IPS DF 4.7 (cell line): ENCODE results near the gene PDYN.
"Not testable (repeated sequence)": the region's sequence is repeated elsewhere in the genome, so short reads cannot be mapped to it uniquely, and the experiment has no call there.

ENCODE experiments used
- DNase-seq: peaks from one replicate; pipeline ENCODE4 v3.0.0-alpha.2; 2013; ENCODE audit warnings: low spot score; ENCODE audit errors: extremely low read depth

PDYN gene

DNA sequence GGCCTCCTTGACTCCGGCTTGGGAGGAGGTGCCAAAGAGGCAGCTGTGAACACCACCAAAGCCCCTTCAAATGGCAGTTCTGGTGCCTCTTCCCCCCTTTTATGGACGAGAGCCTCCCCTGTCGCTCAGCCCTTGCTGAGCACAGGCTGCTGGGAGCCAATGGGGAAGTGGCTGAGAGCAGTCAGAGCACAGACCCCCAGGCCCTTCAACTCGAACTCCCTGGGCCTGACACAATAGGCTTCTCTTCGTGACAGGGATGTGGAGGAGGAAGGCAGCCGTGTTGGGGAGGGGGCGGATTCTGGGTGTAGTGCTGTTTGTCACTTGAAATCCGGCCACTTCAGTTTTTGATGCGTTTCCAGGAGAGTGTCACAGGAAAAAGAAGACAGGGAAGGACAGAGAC is at the start of gene PDYN:
PDYN (minus strand) TSS at position 73 of the 400 bp plus-strand sequence. CDS start 10,974 bp downstream, outside the sequence.
- DNase-seq, result no peak

DNA sequence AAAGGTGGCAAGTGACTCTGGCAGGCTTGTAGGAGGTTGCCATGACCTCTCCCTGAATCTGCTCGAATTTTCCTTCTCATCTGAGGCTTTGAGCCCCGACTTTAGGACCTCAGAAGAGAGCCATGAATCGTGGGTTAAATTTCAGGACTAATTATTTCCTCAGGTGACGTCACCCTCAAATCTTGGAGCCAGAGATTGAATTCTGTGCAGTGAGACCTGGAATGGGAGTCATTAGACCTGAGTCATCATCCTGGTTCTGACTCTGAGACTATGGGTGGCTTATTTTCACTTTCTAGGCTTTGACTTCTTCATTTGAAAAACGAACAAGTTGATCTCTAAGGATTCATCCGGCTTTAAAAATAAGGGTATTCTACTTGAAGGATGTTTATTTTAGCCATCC is 48.5 kb upstream of the PDYN start:
- no peak for DNase-seq

DNA sequence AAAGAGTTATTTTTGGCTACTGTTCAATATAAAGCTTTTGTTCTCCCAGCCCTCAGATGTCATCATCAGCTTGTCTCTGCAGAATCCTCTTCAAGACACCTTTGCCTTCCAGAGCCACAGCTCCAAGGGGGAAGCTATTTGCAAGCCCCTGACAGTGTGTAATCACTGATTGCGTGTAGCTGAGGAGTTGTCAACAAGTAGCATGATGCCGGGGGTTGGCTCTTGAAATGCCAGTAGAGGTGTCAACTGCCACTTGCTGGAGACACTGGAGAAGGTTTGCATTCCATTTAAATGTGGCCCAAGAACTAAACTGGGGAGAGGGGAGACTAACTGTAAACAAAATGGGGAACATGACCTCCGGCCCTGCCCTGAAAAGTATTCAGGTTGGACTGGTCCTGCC is 44.3 kb upstream of the PDYN start:
- no peak for DNase-seq

DNA sequence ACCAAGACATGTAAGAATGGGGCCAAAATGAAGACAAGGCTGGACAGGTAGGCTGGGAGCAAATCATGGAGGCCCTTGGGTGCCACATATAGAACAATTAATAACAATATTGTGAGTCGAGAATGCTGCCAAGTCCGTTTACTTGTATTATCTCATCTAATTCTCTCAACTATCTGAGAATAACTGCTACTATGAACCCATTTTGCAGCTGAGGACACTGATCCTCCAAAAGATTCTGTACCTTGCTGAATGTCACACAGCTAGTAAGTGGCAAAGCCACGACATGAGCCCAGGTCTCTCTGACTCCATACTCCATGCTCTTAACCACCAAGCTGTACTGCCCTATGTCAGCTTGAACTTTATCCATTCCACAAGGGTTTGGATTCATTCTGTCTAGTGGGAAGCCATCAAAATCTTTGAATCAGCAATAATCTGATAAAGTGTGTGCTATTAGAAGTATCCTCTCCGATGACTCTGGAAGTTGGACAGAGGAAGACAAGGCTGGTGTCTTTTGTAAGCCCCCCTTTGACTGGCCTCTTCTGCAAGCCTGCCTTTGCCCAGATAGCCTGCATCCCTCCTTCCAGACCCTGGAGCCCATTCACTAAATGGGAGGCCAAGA is 43.5 kb upstream of the PDYN start:
- DNase-seq, result no peak

DNA sequence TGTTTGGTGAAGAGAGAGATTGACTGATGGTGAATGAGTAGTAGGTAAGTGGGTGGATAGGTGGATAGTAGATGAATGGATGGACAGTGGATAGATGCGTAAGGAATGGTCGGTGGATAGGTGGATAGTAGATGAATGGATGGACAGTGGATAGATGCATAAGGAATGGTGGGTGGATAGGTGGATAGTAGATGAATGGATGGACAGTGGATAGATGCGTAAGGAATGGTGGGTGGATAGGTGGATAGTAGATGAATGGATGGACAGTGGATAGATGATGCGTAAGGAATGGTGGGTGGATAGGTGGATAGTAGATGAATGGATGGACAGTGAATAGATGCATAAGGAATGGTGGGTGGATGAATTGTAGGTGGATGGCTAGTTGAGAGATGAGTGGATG is 42.5 kb upstream of the PDYN start:
- not testable (repeated sequence) for DNase-seq

DNA sequence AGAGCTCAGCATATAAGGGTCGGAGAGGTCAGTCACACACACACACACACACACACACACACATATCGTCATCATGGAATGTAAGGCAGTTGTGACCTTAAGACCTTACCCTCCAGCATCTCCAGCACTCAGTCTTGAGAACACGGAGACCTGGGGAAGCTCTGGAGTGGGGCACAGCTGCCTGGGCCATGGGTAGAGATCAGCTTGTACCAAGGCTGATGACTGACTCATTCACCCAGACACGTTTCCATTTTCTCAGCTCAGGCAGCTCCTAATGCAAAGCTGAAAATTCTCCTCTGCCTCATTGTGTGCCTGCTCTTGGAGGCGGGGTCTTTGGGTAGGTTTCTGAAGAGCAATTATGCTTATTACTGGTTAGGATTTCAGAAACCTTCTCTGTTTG is 38.3 kb upstream of the PDYN start:
- DNase-seq, result no peak

DNA sequence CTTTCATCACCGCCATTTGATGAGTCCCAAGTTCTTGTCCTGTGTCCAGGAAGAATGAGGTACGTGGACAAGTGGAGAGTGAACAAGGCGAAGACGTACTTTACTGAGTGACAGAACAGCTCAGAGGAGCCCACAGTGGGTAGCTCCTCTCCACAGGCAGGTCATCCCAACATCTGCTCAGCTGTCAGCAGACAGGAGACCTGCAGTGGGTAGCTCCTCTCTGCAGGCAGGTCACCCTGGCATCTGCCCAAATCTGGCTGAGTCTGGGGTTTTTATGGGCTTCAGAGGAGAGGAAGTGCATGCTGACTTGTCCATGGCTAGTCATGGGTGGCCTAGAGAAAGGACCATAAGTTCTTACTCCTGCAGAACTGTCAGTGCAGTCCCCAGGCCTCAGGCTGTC is 32.7 kb upstream of the PDYN start:
- no peak for DNase-seq

DNA sequence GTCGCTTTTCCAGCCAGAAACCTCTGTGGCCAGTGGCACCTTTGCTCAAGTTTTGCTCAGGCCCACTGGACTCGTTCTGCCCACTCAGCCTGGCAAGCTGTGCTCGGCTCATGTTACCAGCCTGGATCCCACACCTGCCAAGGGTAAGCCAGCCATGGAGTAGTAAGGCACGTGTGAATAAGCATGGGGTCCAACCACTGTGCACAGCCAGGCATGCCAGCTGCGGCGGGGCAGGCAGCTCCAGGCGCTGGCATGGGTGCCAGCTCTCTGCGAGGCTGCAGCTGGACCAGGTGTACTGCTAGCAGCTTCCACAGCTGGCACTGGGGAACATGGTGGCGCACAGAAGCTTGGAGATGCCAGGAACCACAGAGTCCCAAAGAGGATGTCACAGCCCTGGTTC is 32.1 kb upstream of the PDYN start:
- no peak for DNase-seq

DNA sequence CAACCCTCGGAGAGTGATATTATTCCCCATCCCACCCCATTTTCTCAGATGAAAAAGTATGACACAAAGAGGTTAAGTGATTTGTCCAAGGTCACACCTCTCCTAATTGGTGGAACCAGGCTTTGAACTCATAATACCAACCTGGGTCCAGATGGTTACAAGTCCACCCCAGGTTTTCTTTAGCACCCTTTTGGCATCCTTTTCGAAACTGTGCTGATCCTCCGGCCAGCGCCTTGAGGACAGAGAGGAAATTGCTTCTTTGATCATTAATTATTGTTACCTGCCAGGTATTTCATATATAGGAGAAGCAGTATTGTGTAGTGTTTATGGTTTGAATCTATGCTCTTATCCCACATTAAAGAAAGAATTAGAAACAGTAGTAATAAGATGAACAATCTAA is 29.3 kb upstream of the PDYN start:
- no peak for DNase-seq

DNA sequence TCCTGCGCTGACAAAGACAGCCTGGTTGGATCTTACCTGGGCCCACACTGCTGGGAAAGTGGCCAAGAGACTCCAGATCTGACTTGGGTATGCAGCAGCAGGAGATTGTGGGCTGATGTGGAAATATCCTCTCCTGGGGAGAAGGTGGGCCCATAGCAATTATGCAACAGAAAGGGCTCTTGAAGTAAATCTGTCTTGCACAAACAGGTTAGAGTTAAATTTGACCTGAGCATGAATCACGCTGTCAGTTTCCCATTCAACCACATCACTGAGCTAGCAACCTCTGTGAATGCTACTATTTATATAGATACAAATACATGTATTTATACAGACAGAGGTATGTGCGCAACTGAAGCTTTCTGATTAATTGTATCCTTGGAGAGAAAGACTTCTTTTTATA is 28.3 kb upstream of the PDYN start:
- DNase-seq, result no peak

DNA sequence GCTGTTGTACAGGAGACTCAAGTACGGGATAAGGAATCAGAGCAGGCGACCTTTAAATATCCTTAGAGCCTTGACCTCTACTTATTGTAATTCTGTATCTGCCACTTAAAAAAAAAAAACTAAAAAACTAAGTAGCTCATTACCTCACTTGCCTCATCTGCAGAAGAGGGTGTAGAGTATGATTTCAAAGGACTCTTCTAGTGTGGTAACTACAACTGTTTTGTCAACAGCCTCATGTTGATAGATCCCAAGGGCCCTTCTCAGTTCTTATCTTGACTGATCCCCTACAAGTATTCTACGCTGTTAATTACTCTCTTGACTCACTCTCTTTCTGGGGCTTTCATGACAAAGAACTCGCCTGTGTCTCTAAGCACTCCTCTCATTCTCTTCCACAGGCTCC is 16.7 kb upstream of the PDYN start:
- no peak for DNase-seq

DNA sequence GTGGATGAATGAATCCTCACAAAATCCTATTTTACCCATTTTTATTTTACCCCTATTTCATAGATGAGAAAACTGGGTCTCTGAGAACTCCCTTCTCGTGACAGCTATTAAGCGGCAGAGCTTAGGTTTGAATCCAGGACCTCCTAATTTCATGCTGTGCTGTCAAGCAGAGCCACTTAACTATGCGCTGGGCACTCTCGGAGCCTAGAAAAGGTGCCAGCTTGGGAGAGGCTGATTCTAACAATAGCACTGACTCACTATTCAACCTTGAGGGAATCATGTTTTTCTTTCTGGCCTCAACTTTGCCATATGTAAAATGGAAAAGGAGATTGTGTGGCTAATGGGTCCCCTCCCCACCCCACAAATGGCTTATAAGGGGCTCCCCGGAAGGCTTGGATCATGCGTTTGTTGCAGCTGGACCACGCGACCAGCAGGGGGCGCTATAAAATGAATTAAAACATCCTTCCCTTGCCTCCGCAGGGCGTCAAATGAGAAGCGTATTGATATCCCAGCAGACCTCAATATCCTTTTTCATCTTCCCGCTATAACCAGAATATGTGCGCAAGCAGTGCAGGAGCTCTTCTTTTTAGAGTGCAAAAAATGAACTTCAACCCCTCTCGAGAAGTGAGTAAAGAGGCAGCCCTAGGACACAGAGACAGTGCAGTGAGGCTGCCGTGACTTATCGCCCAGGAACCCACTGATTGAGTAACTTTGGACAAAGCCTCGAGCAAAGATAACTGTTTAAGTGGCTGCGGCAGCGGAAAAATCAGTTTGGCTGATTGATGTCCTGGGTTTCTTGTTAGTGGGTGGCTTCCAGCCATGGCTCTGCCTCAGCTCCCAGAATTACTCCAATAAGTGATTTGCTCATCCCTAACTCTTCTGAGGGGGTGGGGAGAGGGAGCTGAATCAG is 12.8 kb upstream of the PDYN start:
- DNase-seq, result no peak

DNA sequence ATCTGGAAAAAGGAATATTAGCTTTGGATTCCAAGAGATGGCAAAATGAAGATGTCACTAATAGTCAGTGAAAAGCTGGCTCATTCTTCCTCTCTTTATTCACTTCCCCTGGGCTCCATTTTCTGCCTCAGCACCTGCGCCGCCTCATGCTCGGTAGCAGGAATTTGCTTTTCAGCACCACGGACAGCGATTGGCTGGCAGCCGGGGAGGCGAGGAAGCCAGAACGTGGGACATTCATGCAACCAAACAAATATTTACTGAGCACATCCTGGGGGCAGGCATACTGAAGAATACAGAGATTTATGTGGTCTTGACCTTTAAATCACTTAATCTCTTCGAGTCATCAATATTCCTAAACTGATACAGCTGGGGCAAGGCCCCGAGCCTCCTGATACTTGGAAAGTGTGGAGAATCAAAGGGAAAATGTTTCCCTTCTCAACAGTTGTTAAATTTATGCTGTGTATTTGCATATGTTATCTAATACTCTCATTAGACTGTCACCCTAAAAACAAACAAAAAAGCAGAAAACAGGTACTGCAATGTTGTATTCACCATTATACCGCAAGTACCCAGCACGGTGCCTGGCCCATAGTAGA is 12.1 kb upstream of the PDYN start:
- peak; percentile 44 for DNase-seq

DNA sequence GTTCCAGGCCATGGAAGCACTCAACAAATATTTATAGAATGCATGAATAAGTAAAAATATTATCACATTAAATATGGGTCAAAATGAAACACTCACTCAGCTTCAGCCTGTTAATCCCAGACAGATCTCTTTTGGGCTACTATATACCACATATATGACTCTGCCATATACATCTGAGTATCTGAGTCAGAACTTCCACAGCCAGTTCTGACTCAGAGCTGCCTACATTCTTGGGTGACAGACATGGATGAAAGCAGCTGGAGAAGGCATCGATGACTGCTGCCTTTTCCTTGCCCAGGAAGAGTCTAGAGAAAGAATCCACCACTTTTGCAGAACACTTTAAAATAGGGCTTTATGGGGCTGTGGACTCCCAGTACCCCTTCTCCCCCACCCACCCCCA is 11.5 kb upstream of the PDYN start:
- DNase-seq, result no peak

DNA sequence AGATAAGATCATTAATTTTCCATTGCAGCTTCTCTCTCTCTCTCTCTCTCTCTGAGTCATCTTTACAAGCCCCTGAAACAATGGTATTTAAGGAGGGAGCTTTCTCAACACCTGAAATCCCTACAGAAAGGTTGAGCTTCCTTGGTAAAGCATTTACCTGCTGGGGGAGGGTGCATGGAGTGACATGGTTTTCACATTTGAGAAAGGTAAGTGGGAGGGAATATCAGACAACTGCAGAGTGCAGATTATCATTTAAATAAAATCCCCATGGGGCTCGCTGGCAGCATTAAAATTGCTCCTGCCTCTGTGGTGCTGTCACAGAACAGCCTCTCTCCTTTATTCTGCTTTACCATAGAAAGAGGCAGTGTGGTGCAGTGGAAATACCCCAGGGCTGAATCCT is 10.3 kb upstream of the PDYN start:
- no peak for DNase-seq

DNA sequence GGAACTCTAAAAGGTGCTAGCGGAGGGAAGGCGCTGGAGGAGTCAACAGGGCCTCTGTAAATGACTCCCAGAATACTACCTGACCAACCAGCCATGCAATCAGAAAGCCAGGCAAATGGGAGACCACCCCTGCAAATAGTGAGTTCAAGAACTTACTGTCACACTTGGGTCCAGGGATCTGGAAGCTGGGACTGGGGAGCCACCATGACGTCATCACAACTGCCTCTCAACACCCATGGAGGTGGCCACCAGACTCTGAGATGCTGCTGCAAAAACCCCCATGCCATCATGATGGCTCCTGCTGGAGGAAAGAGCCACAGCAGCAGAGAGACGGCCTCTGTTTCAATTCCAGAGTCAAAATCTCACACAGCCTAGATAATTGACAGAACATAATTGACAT is 8.5 kb upstream of the PDYN start:
- no peak for DNase-seq

DNA sequence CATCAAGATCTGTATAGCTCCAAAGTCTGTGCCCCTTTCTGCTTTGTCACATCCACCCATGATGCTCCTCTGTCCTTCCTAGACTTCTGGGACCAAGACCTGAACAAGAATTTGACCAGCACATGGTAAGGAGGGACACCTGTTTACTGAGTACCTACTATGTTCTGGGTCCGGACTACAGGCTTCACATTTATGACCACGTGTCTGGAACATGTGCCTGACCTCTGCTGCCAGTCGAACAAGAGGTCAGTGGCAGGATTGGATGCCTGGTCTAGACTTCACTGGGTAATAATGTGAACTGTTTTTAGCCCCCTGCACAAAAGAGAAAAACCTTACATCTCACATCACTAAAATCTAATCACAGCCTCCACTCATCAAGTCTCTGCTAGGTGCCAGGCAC is 7.3 kb upstream of the PDYN start:
- no peak for DNase-seq

DNA sequence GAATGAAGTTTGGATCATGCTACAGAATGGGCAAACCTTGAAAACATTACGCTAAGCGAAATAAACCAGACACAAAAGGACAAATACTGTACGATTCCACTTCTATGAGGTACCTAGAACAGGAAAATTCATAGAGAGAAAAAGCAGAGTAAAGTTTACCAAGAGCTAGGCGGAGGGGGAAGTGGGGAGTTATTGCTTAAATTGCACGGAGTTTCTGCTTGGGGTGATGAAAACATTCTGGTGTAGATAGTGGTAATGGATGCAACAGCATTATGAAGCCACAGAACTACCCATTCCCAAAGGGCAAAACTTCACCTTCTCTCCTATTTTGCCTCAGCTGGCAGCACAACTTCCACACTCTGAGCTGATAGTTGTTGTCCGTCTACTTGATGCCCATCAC is 6.4 kb upstream of the PDYN start:
- no peak for DNase-seq

DNA sequence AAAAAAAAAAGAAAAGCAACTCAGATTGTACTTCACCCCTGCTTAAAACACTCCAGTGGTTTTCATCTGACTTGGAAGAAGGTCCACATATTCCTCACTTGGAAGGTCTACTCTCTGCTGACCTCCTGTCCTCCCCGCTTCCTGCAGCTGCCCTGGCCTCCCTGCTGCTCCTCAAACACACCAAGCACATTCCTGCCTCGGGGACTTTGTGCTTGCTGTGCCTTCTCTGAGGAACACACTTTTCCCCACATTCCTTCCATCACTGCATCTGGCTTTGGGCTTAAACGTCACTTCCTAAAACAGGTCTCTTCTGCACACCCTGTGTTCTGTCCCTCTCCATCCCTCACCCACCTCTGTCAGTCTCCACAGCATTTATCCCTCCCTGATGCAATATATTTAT is 4.9 kb upstream of the PDYN start:
- no peak for DNase-seq

DNA sequence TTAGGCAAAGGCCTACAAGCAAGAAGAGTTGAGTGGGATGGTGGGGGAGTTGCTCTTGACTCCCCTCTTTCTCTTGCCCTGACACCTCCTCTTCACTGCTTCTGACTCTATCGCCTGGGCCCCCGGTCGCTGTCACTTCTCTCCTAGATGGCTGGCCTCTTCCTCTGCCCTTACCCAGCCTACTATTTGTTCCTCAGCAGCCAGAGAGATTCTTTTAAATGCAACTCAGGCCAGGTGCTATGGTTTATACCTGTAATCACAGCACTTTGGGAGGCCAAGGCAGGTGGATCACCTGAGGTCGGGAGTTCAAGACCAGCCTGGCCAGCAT is 4.3 kb upstream of the PDYN start:
- DNase-seq, result no peak

DNA sequence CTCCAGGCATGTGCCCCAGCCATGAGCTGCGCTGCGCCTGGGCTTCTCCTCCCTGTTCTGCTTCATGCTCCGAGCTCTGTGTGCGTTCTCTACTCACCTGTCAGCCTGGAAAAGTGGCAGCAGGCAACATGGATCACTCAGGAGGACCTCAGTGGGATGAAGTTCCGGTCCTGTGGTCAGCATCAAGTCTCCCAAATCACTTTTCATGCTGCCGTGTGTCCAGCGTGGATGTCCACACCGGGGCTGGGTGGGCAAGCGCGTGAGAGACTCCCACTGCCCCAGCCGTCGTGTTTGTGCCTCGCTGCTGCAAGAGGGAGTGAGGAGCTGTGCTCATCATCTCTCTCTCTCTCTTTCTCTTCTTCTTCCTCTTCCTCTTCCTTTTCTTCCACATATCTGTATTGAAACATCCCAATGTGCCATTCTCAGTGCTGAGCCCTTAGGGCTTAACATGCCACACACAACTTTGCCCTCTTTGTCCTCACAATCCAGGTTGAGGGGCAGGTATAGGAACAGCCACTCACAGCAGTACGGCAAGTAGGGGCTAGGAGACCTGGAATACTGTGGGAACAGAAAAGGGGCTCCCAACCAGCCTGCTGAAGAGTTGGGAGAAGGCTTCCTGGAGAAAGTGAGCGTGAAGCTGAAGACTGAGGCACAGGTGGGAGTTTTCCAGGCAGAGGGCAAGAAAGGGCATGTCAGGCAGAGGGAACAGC is 3.8 kb upstream of the PDYN start:
- DNase-seq, result no peak
